GM12864 (cell line): Measurements from ENCODE around the gene COL24A1.
"Not testable (repeated sequence)": the region's sequence is repeated elsewhere in the genome, so short reads cannot be mapped to it uniquely, and the experiment has no call there.

ENCODE experiments used
- DNase-seq: peaks from one replicate; pipeline ENCODE4 v3.0.0-alpha.2; 2011; ENCODE audit warnings: low read depth
- H3K4me3 ChIP-seq: 2 replicates; pipeline ENCODE4 v1.5.1; 2011; ENCODE audit warnings: mild to moderate bottlenecking, low read depth, low read length, control low read depth
- CTCF ChIP-seq: IDR thresholded peaks from 2 replicates; pipeline ENCODE4 v1.5.1; 2011; ENCODE audit warnings: low read depth, mild to moderate bottlenecking, moderate library complexity, low read length, control low read depth, inconsistent platforms; ENCODE audit errors: missing control alignments

COL24A1 gene

DNA sequence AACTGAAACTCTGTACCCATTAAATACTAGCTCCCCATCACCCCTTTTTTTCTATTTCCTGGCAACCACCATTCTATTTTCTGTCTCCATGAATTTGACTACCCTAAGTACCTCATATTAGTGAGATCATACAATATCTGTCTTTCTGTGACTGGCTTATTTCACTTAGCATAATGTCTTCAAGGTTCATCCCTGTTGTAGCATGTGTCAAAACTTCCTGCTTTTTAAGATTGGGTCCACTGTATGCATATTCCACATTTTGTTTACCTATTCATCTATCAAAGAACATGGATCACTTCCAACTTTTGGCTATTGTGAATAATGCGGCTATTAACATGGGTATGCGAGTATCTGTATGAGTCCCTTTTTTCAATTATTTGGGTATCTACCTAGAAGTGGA lies 266.7 kb downstream of the COL24A1 start:
- no peak overlapping the region for H3K4me3 ChIP-seq
- no peak for TF ChIP-seq CTCF
- DNase-seq, result no peak

GRCh38 chr1:85888921-85889320 lies 267.7 kb downstream of the COL24A1 start:
- no peak for DNase-seq
- no peak overlapping the region for H3K4me3 ChIP-seq
- no peak for TF ChIP-seq CTCF

GRCh38 chr1:85884372-85885035 lies 272.1 kb downstream of the COL24A1 start:
- DNase-seq, result no peak
- TF ChIP-seq CTCF, result no peak
- H3K4me3 ChIP-seq, result no peak overlapping the region

DNA sequence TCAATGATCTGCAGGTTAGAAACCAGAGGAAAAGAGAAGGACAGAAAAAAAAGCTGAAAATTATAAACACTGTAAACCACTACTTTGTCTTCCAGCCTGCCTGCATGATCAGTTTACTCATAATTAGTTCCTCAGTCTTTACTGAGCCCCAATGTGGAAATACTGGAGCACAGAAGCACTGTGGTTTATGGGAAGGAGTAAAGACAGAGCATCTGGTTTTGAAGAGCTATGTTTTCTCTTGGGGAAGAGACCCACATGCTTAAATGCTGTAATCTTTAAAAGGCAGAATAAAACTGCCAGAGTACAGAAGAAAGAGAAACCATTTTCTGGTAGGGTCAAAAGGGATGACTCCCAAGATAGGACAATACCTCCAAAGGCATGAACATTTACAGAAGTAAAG lies 289.4 kb downstream of the COL24A1 start:
- H3K4me3 ChIP-seq, result no peak overlapping the region
- TF ChIP-seq CTCF, result no peak
- DNase-seq, result no peak

GRCh38 chr1:85865213-85865612 lies 291.4 kb downstream of the COL24A1 start:
- no peak for DNase-seq
- TF ChIP-seq CTCF, result no peak
- H3K4me3 ChIP-seq, result no peak overlapping the region

DNA sequence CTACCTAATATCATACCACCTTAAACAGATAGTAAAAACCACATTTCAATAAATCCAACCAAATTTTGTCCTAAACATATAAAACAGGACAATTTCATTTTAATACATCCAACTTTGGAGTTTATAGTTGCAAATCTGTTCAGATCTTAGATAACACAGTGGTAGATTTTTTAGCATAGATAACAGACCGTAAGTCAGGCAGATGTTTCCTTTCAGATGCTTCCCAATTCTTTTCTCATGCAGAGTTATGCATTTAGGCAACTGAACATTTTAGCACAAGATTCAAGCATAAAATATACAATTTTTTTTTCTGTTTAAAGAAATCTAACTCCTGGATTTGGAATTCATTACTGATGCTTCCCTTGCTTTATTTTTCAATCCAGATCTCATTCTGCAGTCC lies 291.8 kb downstream of the COL24A1 start:
- H3K4me3 ChIP-seq, result no peak overlapping the region
- DNase-seq, result no peak
- no peak for TF ChIP-seq CTCF

- DNase-seq, H3K4me3 ChIP-seq: not testable (repeated sequence)
Measured at GRCh38 chr1:85863639-85864038, 292.9 kb downstream of the COL24A1 start.

GRCh38 chr1:85862456-85862855 lies 294.1 kb downstream of the COL24A1 start:
- DNase-seq, result no peak
- TF ChIP-seq CTCF, result no peak
- no peak overlapping the region for H3K4me3 ChIP-seq
